GM18909 (cell line): Measurements from ENCODE around the gene MUC20.
"Not testable (repeated sequence)": the region's sequence is repeated elsewhere in the genome, so short reads cannot be mapped to it uniquely, and the experiment has no call there.

Source experiments
- ATAC-seq: cut with Tn5 transposase; IDR thresholded peaks from one replicate; pipeline ENCODE4 v1.9.1; 2021; ENCODE audit warnings: mild to moderate bottlenecking; ENCODE audit not compliant: unreplicated experiment, poor library complexity

MUC20 gene

GRCh38 chr3:195720831-195721506 is at the start of gene MUC20:
MUC20 (plus strand) TSS chr3:195720978; CDS start chr3:195721008, 30 bp downstream.
- ATAC-seq: not testable (repeated sequence)

- not testable (repeated sequence) for ATAC-seq
Observed at GRCh38 chr3:195671283-195671682, 49.5 kb upstream of the MUC20 start.

- not testable (repeated sequence) for ATAC-seq
Observed at GRCh38 chr3:195673711-195674110, 47.1 kb upstream of the MUC20 start.

GRCh38 chr3:195678391-195679015 is 42.3 kb upstream of the MUC20 start:
- not testable (repeated sequence) for ATAC-seq

GRCh38 chr3:195680690-195681089 is 40.1 kb upstream of the MUC20 start:
- not testable (repeated sequence) for ATAC-seq

GRCh38 chr3:195681458-195682103 is 39.2 kb upstream of the MUC20 start:
- not testable (repeated sequence) for ATAC-seq

GRCh38 chr3:195682104-195682742 is 38.6 kb upstream of the MUC20 start:
- ATAC-seq: not testable (repeated sequence)

GRCh38 chr3:195683722-195684526 is 36.9 kb upstream of the MUC20 start:
- ATAC-seq: not testable (repeated sequence)

- ATAC-seq: not testable (repeated sequence)
Observed at GRCh38 chr3:195684527-195685257, 36.1 kb upstream of the MUC20 start.

- ATAC-seq: not testable (repeated sequence)
Observed at GRCh38 chr3:195686537-195687208, 34.1 kb upstream of the MUC20 start.

- not testable (repeated sequence) for ATAC-seq
Observed at GRCh38 chr3:195687209-195687760, 33.5 kb upstream of the MUC20 start.

- ATAC-seq: not testable (repeated sequence)
Observed at GRCh38 chr3:195688471-195689183, 32.2 kb upstream of the MUC20 start.

- ATAC-seq: not testable (repeated sequence)
Observed at GRCh38 chr3:195689184-195690070, 31.4 kb upstream of the MUC20 start.

GRCh38 chr3:195690951-195691350 is 29.8 kb upstream of the MUC20 start:
- ATAC-seq: no peak

GRCh38 chr3:195691596-195692353 is 29.0 kb upstream of the MUC20 start:
- ATAC-seq: not testable (repeated sequence)

- ATAC-seq: no peak
Observed at GRCh38 chr3:195692354-195692685, 28.5 kb upstream of the MUC20 start.
